Testis (tissue), 2 donors: Measurements from ENCODE around the gene SLC25A21.

ENCODE experiments used
- CTCF ChIP-seq, 3 experiments: fragments of 450-650 bp in 2 of 3; fragments of 200-600 bp in 1 of 3; sonication (generic) in 1 of 3; IDR thresholded peaks; one replicate each; pipeline ENCODE4 v1.5.1; 2016 to 2019; ENCODE audit warnings: antibody characterized with exemption in 3 of 3, mild to moderate bottlenecking in 2 of 3, moderate library complexity in 1 of 3
- POLR2A ChIP-seq: fragments of 450-650 bp; IDR thresholded peaks from one replicate; pipeline ENCODE4 v1.6.1; 2017; ENCODE audit warnings: antibody characterized with exemption, mild to moderate bottlenecking, moderate library complexity

- TF ChIP-seq CTCF (IDR thresholded peaks at IDR 0.05): no peak
- no peak for TF ChIP-seq POLR2A
These were observed 425.5 kb downstream of the SLC25A21 start for GRCh38 chr14:36746872-36747271.
